Osteoblast (primary cell): ENCODE results near the gene PRCD. TPM values are rescaled to one million over a fixed set of nuclear protein-coding genes. Genes with fewer than 3 reads are reported as not detected.
A peak's percentile ranks its signal among the peaks of the same experiment; 100 is the strongest.
"Not testable (repeated sequence)": the region's sequence is repeated elsewhere in the genome, so short reads cannot be mapped to it uniquely, and the experiment has no call there.

Experiments used
- DNase-seq: peaks from one replicate; pipeline ENCODE4 v3.0.0; 2011; ENCODE audit warnings: low spot score, mixed read lengths; ENCODE audit not compliant: insufficient read length; ENCODE audit errors: missing footprints
- H2AFZ ChIP-seq: 2 replicates; pipeline ENCODE4 v1.6.0; 2011; ENCODE audit warnings: mild to moderate bottlenecking, low read length
- H3K27ac ChIP-seq: 2 replicates; pipeline ENCODE4 v1.5.1; 2011; ENCODE audit warnings: mild to moderate bottlenecking, low read depth, low read length, moderate library complexity
- H3K27me3 ChIP-seq: 2 replicates; pipeline ENCODE4 v1.6.0; 2012; ENCODE audit warnings: mild to moderate bottlenecking, control low read depth, inconsistent platforms, low read length, moderate library complexity; ENCODE audit not compliant: insufficient read depth
- H3K36me3 ChIP-seq: 2 replicates; pipeline ENCODE4 v1.5.1; 2011; ENCODE audit warnings: mild to moderate bottlenecking, low read length, control low read depth, moderate library complexity; ENCODE audit not compliant: insufficient read depth
- H3K4me1 ChIP-seq: 2 replicates; pipeline ENCODE4 v1.5.1; 2011; ENCODE audit warnings: mild to moderate bottlenecking, low read length, control low read depth, moderate library complexity; ENCODE audit not compliant: insufficient read depth
- H3K4me2 ChIP-seq: 2 replicates; pipeline ENCODE4 v1.6.0; 2011; ENCODE audit warnings: mild to moderate bottlenecking, low read length; ENCODE audit not compliant: insufficient read depth
- H3K4me3 ChIP-seq: fragments of 200-600 bp; sonication (generic); 3 replicates; pipeline ENCODE4 v1.5.1; 2012; ENCODE audit warnings: mild to moderate bottlenecking, low read length, inconsistent platforms; ENCODE audit not compliant: insufficient read depth
- H3K79me2 ChIP-seq: 2 replicates; pipeline ENCODE4 v1.6.0; 2012; ENCODE audit warnings: mild to moderate bottlenecking, low read length, control low read depth, inconsistent platforms; ENCODE audit not compliant: insufficient read depth
- H3K9me3 ChIP-seq: 2 replicates; pipeline ENCODE4 v1.5.1; 2011; ENCODE audit warnings: low read depth, low read length, control low read depth
- H4K20me1 ChIP-seq: 2 replicates; pipeline ENCODE4 v1.6.0; 2012; ENCODE audit warnings: mild to moderate bottlenecking, low read length, control low read depth; ENCODE audit not compliant: insufficient read depth
- total RNA-seq: library from RNA; depleted of rRNA; stranded (reverse); fragments of >200 nt; gene quantifications from 2 replicates; pipeline ENCODE4 v1.2.3, GENCODE V29; 2012
- TF ChIP-seq, protein P1 (sequence below): IDR thresholded peaks from 2 replicates; pipeline ENCODE4 v1.5.1; 2011; ENCODE audit warnings: mild to moderate bottlenecking, low read depth, low read length, moderate library complexity; ENCODE audit errors: extremely low read depth

The PRCD gene
- total RNA-seq, 1 donor, result 4.0 TPM

- Histone ChIP-seq H3K79me2 (no peaks in the 10 kb centered on the region), H4K20me1 (no peaks in the 10 kb centered on the region), H3K27me3 (no peaks in the 10 kb centered on the region), H3K36me3 (no peaks in the 10 kb centered on the region), H3K4me3 (no peak overlapping the region), H3K4me1 (peaks cover 13% of the 10 kb centered on the region), H2AFZ (no peak overlapping the region), H3K9me3 (no peaks in the 10 kb centered on the region), H3K4me2 (no peak overlapping the region), H3K27ac (no peak overlapping the region)
- TF ChIP-seq, protein P1, sequence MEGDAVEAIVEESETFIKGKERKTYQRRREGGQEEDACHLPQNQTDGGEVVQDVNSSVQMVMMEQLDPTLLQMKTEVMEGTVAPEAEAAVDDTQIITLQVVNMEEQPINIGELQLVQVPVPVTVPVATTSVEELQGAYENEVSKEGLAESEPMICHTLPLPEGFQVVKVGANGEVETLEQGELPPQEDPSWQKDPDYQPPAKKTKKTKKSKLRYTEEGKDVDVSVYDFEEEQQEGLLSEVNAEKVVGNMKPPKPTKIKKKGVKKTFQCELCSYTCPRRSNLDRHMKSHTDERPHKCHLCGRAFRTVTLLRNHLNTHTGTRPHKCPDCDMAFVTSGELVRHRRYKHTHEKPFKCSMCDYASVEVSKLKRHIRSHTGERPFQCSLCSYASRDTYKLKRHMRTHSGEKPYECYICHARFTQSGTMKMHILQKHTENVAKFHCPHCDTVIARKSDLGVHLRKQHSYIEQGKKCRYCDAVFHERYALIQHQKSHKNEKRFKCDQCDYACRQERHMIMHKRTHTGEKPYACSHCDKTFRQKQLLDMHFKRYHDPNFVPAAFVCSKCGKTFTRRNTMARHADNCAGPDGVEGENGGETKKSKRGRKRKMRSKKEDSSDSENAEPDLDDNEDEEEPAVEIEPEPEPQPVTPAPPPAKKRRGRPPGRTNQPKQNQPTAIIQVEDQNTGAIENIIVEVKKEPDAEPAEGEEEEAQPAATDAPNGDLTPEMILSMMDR, result no peak
- DNase-seq, result peak; percentile 34
Measured at GRCh38 chr17:76511668-76512365, 28.0 kb upstream of the PRCD start.

GRCh38 chr17:76512366-76513305 is 27.2 kb upstream of the PRCD start:
- Histone ChIP-seq H3K27me3 (no peaks in the 10 kb centered on the region), H2AFZ (no peak overlapping the region), H3K4me3 (no peak overlapping the region), H3K9me3 (no peaks in the 10 kb centered on the region), H3K4me2 (no peak overlapping the region), H3K36me3 (no peaks in the 10 kb centered on the region), H3K79me2 (no peaks in the 10 kb centered on the region), H3K27ac (no peak overlapping the region), H3K4me1 (peaks cover 13% of the 10 kb centered on the region), H4K20me1 (no peaks in the 10 kb centered on the region)
- TF ChIP-seq, protein P1, result no peak
- DNase-seq, result peak; percentile 54

- no peaks in the 10 kb centered on the region for H3K27me3 ChIP-seq
- H3K9me3 ChIP-seq, result no peaks in the 10 kb centered on the region
- H2AFZ ChIP-seq, result no peak overlapping the region
- no peak overlapping the region for H3K4me3 ChIP-seq
- peaks cover 13% of the 10 kb centered on the region for H3K4me1 ChIP-seq
- H3K36me3 ChIP-seq, result no peaks in the 10 kb centered on the region
- H3K27ac ChIP-seq, result no peak overlapping the region
- DNase-seq, result peak; percentile 3
- H3K4me2 ChIP-seq, result no peak overlapping the region
- H3K79me2 ChIP-seq, result no peaks in the 10 kb centered on the region
- no peaks in the 10 kb centered on the region for H4K20me1 ChIP-seq
- TF ChIP-seq, protein P1, result no peak
Measured at GRCh38 chr17:76513306-76513692, 26.5 kb upstream of the PRCD start.

DNA sequence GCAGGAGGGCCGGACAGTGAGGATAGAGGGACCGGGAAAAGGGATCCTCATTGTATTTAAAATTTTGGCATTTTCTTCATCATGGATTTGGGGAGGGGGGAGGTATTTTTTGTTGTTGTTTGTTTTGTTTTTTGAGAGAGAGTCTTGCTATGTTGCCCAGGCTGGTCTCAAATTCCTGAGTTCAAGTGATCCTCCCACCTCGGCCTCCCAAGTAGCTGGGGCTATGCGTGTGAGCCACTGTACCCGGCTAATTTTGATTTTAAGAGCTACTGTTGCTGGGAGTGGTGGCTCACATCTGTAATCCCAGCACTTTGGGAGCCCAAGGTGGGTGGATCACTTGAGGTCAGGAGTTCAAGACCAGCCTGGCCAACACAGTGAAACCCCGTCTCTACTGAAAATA is 25.5 kb upstream of the PRCD start:
- not testable (repeated sequence) for H3K27me3 ChIP-seq, H3K79me2 ChIP-seq, H3K4me2 ChIP-seq, H4K20me1 ChIP-seq, H3K36me3 ChIP-seq, H3K9me3 ChIP-seq, H3K4me3 ChIP-seq, H2AFZ ChIP-seq
- Histone ChIP-seq H3K27ac (peak overlapping the region; percentile 88), H3K4me1 (peaks cover 13% of the 10 kb centered on the region)
- DNase-seq, result peak; percentile 14
